ENCODE measurements around the gene PKLR. TPM values are rescaled to one million over a fixed set of nuclear protein-coding genes. Genes with fewer than 3 reads are reported as not detected.

Gene PKLR
- total and polyA plus RNA-seq, 2 of the 8 experiments (the other 6 are each of a cell fraction or from before 2014, with no cell fraction given): 2.3 to 7.5 TPM

- no peak for TF ChIP-seq CHD7 (IDR thresholded peaks at IDR 0.05; ENCODE audit: insufficient replicate concordance, low read length)
- TF ChIP-seq MAFK (IDR thresholded peaks at IDR 0.05; ENCODE audit: low read depth, low read length): no peak
- TF ChIP-seq EP300 (IDR thresholded peaks at IDR 0.05; ENCODE audit: borderline replicate concordance in 1 of 2, low read depth in 2 of 2, low read length in 2 of 2): no peak
- TF ChIP-seq EGR1 (IDR thresholded peaks at IDR 0.05; ENCODE audit: borderline replicate concordance, low read depth, low read length): no peak
Measured at GRCh38 chr1:155245163-155245524, 56.1 kb downstream of the PKLR start (continued).

All from H1 (cell line).